ENCODE data around the gene ZPLD1.

DNA sequence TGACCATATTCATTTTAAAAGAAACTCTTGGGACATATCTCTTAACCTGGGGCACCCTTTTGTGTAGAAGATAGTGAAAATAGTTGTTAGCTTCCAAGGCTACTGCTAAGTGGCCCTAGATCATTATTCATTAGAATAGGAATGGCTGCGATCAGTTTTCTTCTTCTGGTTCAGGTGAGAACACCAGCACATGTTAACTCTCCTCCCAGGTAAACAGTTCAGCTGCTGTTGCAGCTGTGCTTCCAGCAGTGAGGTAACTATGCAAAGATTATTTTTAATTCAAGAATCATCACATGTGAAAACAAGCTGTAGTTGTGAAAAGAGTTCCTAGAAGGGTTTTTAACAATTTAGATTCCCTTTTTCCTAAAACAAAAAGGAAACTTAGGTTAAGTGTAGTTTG is 43.3 kb downstream of the ZPLD1 start:
- TF ChIP-seq CTCF (IDR thresholded peaks at IDR 0.05; ENCODE audit: control extremely low read depth in 1 of 3, insufficient read depth in 1 of 3, low read depth in 1 of 3, low read length in 3 of 3) (no peak), YY1 (IDR thresholded peaks at IDR 0.05; ENCODE audit: low read depth, low read length) (no peak), POLR2AphosphoS5 (IDR thresholded peaks at IDR 0.05; ENCODE audit: low read depth, low read length) (no peak), POLR2A (IDR thresholded peaks at IDR 0.05; ENCODE audit: control extremely low read depth in 1 of 2, low read depth in 2 of 2, low read length in 2 of 2) (no peak), E2F6 (IDR thresholded peaks at IDR 0.05) (no peak), TAF7 (optimal IDR thresholded peaks at IDR 0.05; ENCODE audit: borderline replicate concordance, low read depth, low read length) (no peak), EZH2 (IDR thresholded peaks at IDR 0.05; ENCODE audit: low read depth, low read length, severe bottlenecking) (no peak)
